CD4-positive, alpha-beta T cell treated with Interleukin-4 for 4 hours (primary cell): ENCODE measurements around the gene MAST3.
"Not testable (repeated sequence)": the region's sequence is repeated elsewhere in the genome, so short reads cannot be mapped to it uniquely, and the experiment has no call there.

Experiments used
- DNase-seq: peaks from one replicate; pipeline ENCODE4 v3.0.0-alpha.2; 2020

The MAST3 gene

GRCh38 chr19:18141031-18141430 is 43.5 kb downstream of the MAST3 start:
- no peak for DNase-seq

DNA sequence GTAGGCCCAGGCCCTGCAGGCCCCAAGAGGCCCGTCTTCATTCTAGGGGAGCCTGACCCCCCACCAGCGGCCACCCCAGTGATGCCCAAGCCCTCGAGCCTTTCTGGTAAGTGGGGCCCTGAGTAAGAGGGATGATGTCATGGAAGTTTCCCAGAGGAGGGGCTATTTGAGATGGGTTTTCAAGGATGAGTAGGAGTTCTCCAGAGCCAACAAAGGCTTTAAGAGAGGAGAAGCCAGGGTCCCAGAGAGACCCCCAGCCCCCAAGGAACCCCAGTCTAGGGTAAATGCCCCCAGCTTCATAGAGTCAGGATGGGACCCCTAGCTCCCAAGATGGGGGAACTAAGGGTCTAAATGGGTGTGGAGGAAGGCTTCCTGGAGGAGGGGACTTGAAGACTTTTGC is 46.3 kb downstream of the MAST3 start:
- DNase-seq = no peak

DNA sequence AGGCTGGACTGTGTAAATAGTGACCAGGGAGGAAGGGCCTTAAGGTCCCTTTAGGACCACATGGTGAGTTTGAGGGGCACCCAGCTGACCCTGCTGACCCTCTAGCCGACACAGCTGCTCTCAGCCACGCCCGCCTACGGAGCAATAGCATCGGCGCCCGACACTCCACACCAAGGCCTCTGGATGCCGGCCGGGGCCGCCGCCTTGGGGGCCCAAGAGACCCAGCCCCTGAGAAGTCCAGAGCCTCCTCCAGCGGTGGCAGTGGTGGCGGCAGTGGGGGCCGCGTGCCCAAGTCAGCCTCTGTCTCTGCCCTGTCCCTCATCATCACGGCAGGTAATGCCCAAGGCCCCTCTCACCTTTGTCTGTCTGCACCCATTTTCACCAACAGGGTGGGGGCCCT is 46.8 kb downstream of the MAST3 start:
- no peak for DNase-seq

DNA sequence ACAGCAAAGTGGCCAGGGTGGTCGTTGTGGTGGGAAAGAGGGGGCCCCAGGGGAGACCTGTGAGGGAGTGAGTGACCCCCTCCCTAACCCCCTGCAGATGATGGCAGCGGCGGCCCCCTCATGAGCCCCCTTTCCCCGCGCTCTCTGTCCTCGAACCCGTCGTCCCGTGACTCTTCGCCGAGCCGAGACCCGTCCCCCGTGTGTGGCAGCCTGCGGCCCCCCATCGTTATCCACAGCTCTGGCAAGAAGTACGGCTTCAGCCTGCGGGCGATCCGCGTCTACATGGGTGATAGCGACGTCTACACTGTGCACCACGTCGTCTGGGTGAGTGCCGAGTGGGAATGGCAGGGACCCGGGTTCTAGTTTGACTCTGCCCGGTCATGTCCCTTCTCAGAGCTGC is 47.3 kb downstream of the MAST3 start:
- no peak for DNase-seq

GRCh38 chr19:18145391-18145999 is 47.9 kb downstream of the MAST3 start:
- DNase-seq = no peak

- DNase-seq = no peak
These were observed 49.8 kb downstream of the MAST3 start for GRCh38 chr19:18147396-18147795.

DNA sequence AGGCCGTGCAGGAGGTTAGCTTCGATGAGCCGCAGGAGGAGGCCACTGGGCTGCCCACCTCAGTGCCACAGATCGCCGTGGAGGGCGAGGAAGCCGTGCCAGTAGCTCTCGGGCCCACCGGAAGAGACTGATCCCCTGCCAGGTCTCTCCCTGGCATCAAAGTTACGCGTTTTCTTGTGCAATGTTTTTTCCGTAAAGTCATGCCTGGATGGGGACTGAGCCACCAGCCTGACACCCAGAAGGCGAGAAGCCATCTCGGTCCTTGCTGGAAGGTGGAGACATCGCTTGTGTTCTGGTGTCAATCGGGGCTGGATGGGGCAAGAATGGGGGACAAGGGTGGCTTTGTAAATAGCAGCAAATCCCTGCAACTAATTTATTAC is 52.0 kb downstream of the MAST3 start:
- DNase-seq = no peak

GRCh38 chr19:18150776-18151624 is 53.4 kb downstream of the MAST3 start:
- DNase-seq = no peak

DNA sequence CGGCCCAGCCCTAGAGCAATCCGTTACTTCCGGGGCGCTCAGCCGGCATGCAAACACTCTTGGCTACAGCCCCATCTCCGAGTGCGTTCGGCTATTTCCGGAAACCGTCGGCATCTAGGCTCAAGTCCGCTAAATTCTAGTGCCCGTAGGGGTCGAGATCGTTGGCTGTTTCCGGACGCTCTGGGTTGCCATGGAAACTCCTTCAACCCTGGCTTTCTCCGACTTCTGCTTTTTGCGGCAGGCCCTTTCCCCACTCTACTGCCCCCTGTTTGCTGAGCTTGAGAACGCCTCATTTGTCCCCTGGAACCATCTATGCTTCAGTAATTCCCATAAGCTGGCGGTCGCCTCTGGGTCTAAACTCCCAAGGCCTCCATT is 54.9 kb downstream of the MAST3 start:
- DNase-seq = peak; percentile 98

- DNase-seq = peak; percentile 98
These were observed 55.4 kb downstream of the MAST3 start, which contains the start of gene PIK3R2 for GRCh38 chr19:18152817-18153555. Gene PIK3R2, plus strand, starts transcription at chr19:18153163. Its CDS starts 2,717 bp downstream, at chr19:18155880.

- no peak for DNase-seq
These were observed 56.1 kb downstream of the MAST3 start for GRCh38 chr19:18153556-18154134.

- no peak for DNase-seq
These were observed 57.8 kb downstream of the MAST3 start for GRCh38 chr19:18155095-18156087.

GRCh38 chr19:18156268-18156667 is 58.7 kb downstream of the MAST3 start:
- no peak for DNase-seq

- no peak for DNase-seq
These were observed 59.4 kb downstream of the MAST3 start for GRCh38 chr19:18156841-18157464.

DNA sequence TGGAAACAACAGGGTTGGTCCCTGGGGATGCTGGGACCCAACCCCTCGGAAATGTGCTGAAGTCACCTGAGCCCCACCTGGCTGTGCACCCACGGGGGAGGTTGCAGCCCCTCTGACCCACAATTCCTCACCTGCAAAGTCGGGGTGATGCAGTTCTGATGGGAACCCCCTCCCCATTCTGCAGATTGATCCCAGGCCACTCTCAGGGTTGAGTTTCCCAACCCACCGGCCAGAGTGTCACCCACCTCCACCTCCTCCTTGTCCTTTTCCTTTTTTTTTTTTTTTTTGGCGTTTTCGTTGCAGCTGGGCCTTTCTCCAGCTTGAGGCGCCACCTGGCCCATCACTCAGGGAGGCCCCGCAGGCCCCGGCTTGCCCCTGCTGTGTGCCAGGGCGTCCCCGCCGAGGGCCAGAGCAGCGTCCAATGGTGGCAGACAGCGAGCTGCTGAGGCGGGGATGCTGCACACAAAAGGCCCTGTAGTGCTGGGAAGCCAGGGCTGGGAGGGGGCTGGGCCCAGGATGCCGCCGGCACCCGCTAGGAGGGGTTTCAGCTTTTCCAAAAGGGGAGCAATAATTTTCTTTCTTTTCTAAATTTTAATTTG is 60.0 kb downstream of the MAST3 start:
- no peak for DNase-seq

- no peak for DNase-seq
These were observed 60.9 kb downstream of the MAST3 start for GRCh38 chr19:18158467-18158866.

- not testable (repeated sequence) for DNase-seq
These were observed 61.6 kb downstream of the MAST3 start for GRCh38 chr19:18159059-18159616.

DNA sequence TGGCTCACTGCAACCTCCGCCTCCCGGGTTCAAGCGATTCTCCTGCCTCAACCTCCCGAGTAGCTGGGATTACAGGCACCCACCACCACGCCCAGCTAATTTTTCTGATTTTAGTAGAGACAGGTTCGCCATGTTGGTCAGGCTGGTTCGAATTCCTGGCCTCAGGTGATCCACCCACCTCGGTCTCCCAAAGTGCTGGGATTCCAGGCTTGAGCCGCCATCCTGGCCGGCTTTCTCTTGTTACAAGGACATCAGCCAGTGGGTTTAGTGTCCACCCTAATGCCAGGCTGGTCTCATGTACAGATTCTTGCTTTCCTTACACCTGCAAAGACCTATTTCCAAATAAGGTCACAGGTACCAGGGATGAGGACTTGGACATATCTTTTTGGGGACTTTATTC is 62.2 kb downstream of the MAST3 start:
- DNase-seq = no peak

- no peak for DNase-seq
These were observed 63.0 kb downstream of the MAST3 start for GRCh38 chr19:18160493-18160970.

DNA sequence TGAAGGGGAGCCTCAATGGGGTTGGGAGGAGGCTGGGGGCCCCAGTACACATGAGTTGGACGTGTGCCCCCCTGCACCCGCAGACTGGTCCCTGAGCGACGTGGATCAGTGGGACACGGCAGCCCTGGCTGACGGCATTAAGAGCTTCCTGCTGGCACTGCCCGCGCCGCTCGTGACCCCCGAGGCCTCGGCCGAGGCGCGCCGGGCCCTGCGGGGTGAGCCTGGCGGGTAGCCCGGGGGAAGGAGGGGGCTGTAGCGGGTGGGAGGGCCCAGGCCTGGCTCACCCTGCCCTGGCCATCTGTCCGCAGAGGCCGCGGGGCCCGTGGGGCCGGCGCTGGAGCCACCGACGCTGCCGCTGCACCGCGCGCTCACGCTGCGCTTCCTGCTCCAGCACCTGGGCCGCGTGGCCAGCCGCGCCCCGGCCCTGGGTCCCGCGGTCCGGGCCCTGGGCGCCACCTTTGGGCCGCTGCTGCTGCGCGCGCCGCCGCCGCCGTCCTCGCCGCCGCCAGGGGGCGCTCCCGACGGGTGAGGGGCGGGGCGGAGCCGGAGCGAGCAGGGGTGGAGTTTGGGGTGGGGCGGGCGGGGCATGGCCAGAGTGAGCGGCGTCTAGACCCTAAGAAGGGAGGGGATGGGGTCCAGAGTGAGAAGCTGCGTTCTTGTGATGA is 63.5 kb downstream of the MAST3 start:
- DNase-seq = peak; percentile 62
